ENCODE results near the gene MUC16. TPM values are rescaled to one million over a fixed set of nuclear protein-coding genes. Genes with fewer than 3 reads are reported as not detected.
"Not testable (repeated sequence)": the region's sequence is repeated elsewhere in the genome, so short reads cannot be mapped to it uniquely, and the experiment has no call there.

MUC16 gene
- not detected for total RNA-seq

DNA sequence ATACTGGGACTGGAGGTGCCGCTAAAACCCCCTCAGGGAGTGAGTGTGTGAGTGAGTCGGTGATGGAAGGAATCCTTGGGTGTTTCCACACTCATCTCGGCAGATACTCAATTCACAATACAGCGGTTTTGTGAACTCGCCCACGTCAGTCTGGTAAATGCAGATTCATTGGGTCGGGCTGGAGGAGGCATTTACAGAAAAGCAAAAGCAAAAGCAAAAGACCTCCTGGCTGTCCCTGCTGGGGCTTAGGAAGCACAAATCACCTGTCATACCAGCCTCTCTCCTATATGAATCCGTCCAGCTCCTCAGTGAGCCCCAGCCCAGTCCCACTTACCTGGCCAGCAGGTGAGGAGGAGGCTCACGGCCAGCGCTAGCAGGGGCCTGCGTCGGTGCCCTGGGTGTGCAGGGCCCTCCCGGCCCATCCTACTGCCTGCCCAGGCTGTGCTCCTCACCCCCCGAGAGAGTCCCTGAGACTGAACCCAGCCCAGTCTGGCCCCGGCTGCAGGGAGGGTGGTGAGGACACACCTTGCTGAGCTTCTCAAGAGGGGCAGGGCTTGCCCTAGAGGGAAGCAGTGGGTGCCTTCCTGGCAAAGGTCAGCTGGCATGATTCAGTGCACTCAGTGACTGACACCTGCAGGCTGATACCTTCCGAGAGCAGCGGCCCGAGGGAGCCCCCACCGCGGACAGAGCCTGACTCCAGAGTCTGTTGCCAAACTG, at the start of gene MUC16:
Gene MUC16, minus strand, starts transcription at position 475 of the 717 bp plus-strand sequence.
- DNase-seq, result no peak

DNA sequence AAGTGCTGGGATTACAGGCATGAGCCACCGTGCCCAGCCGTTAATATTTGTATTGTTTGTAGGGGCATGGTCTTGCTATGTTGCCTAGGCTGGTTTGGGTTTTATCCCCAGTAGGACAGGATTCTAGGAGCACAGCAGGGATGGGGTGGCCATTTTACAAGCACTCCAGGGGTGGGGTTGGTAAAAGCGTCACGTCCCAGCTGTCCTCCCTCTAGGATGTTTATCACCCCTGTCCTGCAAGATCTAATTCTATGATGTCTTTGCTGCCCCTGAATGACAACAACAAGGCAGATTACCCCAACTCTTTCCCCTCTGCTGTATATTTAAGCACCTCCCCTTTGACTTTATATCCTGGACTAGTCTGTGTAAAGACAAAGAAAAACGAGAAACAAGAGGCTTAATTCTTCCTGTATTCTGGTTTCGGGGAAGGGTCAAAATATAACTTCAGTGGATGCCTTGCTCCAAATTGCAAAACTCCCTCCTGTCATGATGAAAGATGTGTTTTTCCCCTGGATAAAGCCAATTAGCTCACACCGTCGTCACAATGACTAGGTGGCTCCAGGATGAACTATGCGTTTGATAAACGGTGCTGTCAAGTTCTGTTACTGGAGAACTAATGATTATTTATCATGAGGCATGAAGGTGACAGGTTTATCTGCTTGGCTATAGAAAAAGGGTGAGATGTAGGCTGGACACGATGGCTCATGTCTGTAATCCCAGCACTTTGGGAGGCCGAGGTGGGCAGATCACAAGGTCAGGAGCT, 48.9 kb upstream of the MUC16 start:
- DNase-seq, result no peak

DNA sequence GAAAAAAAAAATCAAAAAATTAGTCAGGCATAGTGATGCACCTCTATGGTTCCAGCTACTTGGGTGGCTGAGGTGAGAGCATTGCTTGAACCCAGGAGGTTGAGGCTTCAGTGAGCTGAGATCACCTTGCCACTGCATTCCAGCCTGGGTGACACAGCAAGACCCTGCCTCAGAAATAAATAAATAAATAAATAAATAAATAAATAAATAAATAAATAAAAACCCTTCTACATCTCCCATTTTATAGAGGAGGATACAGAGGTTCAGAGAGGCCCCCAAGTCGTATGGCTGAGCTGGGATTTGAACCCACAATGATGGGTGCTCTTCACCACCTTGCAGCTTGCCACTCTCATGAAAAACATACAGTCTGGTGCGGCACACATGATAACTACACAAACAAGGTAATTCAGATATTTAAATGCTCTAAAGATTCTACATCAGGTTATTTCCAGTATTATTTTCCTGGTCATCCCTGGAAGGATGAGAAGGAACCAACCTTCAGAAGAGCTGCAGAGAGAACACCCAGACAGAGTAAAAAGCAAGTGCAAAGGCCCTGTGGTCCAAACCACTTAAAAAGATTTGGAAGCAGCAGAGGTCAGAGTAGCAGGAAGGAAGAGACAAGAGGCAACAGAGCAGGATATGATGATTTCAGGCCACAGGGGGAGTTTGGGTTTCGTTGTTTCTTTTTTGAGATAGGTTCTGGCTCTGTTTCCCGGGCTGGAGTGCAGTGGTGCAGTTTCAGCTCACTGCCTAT, 47.5 kb upstream of the MUC16 start:
- DNase-seq, result no peak

- not testable (repeated sequence) for DNase-seq
Observed at GRCh38 chr19:9056131-9056530, 45.9 kb upstream of the MUC16 start.

GRCh38 chr19:9054765-9055164, 44.6 kb upstream of the MUC16 start:
- no peak for DNase-seq

- no peak for DNase-seq
Observed at GRCh38 chr19:9054207-9054606, 44.0 kb upstream of the MUC16 start.

DNA sequence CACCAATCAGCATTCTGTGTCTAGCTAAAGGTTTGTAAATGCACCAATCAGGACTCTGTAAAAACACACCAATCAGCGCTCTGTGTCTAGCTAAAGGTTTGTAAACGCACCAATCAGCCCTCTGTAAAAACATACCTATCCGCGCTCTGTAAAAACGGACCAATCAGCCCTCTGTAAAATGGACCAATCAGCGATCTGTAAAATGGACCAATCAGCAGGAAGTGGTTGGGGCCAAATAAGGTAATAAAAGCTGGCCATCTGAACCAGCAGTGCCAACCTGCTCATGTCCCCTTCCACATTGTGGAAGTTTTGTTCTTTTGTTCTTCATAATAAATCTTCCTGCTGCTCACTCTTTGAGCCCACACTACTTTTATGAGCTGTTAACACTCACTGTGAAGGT, 43.5 kb upstream of the MUC16 start:
- not testable (repeated sequence) for DNase-seq

DNA sequence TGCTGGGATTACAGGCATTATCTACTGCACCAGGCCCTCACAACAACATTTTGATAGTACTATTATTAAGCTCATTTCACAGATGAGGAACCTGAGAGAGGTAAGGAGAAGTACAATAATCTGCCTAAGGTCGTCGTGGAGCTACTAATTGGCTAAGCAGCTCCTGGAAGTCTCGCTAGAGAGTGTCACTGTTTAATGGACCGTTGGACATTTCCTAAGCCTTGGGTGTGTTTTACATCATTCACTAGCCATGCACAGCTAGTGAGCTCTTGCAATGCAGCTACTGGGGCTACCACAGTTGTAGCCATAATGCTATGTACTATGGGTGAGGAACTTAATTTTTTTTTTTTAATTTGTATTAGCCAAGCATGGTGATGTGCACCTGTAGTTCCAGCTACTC, 42.7 kb upstream of the MUC16 start:
- no peak for DNase-seq

DNA sequence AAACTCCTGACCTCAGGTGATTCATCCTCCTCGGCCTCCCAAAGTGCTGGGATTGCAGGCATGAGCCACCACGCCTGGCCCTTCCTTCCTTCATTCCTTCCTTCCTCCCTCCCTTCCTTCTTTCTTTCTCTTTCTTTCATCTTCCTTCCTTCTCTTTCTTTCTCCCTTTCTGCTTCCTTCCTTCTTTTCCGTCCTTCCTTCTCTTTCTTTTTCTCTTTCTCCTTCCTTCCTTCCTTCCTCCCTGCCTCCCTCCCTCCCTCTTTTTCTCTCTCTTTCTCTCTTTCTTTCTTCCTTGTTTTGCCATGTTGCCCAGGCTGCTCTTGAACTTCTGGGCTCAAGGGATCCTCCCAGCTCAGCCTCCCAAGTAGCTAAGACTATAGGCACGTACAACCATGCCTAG, 36.5 kb upstream of the MUC16 start:
- no peak for DNase-seq

DNA sequence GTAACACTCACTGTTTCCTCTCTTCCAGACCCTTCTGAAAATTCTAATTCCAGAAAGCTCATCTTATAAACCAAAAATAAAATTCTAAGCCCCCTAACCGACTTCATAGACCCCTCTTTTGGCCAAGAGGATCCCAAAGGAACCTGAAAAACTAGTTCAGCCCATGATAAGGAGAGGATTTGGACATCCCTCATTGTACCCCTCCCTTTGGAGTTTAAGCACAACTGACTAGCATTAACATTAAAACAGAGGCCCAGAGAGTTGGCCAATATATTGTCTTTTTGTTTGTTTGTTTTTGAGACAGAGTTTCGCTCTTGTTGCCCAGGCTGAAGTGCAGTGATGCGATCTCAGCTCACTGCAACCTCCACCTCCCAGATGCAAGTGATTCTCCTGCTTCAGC, 34.2 kb upstream of the MUC16 start:
- no peak for DNase-seq

DNA sequence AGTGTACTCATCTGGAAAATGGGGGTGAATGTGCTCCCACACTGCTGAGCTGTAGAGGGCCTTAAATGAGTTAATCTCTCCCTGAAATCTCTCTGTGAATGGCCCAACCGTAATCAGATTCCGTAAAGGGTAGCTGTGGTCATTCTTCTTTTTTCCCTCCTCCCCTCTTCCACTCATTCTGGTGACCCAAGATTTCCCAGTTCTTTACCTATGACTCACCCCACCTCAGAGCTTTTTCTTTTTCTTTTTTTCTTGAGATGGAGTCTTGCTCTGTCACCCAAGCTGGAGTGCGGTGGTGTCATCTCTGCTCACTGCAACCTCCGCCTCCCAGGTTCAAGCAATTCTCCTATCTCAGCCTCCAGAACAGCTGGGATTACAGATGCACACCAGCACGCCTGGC, 33.3 kb upstream of the MUC16 start:
- no peak for DNase-seq

- no peak for DNase-seq
Observed at GRCh38 chr19:9041023-9041422, 30.8 kb upstream of the MUC16 start.

DNA sequence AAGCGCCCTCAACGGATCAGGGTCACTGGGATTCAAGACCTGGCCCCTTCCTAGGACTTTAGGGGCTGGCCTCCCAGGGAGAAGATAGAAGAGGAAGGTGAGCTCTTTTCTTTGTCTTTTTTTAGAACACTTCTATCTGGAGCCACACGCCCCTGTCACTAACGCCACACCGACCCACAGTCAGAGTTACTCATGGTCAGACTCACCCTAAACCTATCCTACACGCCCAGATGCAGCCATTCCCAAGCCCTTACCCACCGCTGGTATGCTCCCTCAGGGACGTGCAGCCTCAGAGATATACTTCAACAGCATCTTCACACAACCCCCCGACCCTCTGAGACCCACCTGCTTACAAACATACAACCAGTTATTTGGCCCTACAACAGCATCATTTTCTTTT, 29.9 kb upstream of the MUC16 start:
- DNase-seq, result no peak

DNA sequence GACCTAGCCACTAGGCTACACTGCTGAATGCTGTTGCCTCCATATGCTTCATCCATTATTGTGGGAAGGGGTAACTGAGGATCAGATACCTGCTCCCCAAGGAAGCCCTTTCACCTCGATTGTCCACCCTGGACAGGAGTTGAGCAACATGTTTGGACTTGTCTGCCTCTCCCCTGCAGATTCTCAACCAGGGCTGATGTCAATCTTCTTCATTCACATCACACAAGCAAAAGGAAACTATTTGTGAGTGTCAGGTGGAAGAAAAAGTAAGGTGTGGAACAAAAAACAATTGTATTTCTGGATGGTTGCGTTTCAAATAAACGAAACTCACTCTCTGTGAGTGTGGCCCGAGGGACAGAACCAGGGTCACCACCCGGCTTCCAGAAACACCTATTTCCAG, 29.5 kb upstream of the MUC16 start:
- no peak for DNase-seq

DNA sequence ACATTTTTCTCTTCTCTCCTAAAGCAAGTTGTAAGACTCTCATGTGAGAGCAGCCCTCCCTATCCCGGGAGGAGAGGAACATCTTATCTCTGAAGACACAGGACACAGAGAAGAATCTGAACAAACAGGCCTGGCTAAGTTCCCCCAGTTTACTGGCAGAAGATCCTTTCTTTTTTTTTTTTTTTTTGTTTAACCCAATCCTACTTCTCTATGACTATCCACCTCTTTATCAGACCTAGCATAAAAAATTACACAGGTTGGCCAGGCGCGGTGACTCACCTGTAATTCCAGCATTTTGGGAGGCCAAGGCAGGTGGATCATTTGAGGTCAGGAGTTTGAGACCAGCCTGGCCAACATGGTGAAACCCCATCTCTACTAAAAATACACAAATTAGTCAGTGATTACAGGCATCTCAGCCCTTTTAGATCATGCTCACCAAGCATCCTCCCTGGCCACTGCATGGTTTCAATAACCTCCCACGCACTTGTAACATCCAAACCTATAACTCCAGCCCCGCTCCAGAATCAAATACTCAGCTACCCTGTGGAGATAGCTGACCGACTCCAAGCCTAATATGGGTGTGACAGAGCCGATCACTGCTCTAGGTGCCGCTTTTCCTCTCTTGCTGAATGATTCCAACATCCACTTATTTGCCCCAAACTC, 27.3 kb upstream of the MUC16 start:
- DNase-seq, result no peak

DNA sequence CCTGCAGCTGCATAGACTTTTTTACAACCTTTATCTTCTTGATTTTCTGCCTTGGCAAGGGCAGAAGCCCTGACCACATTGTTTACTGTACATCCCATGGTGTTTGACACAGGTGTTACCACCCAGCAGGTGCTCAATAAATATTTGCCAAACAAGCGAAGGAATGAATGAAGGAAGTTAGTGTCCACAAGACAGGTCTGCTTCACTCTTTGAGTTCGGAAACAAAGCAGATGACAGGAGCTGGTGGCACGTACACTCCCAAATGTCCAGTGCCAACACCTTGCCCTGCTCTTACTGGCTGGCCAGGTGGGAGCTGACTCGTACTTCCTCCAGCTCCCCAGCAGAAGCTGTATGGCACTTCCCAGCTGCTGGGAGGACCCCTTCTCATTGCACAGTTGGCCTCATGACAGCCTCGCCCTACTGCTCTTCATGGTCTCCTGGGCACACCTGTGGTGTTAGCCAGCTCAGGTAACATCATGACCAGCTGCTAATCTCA, 22.0 kb upstream of the MUC16 start:
- no peak for DNase-seq

DNA sequence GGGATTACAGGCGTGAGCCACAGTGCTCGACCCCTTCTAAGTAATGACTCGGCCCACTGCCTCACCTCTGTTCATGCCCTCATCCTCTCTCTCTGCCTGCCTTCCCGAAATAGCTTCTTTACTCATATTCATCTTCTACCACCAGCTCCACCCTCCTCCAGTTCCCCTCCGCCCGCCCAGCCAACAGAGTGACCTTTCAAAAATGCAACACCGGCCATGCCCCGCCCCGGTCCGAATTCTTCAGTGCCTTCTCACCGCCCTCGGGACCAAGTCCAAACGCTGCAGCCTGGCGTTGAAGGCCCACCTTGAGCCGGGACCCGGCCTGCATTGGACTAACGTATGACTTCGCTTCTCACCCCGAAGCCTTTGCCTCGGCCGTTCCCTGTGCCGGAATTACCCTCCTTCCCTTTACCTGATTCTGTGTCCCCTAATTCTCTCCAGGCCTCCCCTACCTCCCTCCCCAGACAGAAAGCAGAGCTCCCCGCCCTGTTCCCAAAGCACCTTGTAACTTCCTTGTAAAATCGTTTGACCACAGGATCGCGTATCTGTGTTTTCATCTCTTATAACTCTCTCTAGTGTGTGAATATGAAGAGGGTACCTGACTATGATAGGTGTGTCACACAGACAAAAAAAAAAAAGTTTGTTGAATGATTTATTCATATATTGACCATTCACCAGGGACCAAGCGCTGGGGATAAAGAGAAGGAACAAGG, 8.1 kb upstream of the MUC16 start:
- no peak for DNase-seq

GRCh38 chr19:9014803-9015202, 4.6 kb upstream of the MUC16 start:
- DNase-seq, result no peak

- no peak for DNase-seq
Observed at GRCh38 chr19:9013988-9014387, 3.8 kb upstream of the MUC16 start.

DNA sequence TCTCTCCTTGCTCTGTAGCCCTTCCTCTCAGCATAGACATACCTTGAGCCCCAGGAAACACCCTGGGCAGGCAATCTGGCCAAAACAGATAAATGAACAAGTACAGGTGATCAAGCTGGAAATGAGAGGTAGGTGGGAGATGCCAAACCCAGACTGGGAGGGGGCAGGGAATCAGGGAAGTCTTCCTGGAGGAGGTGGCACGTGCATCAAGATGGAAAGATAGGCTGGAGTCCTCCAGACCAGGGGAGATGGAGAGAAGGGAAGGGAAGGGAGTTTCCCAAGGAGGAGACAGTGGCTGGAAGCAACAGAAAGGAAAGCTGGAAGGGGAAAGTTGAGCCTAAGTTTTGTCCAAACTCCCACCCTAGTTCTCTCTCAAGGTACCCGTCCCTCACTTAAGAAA, 1.7 kb upstream of the MUC16 start:
- DNase-seq, result no peak

DNA sequence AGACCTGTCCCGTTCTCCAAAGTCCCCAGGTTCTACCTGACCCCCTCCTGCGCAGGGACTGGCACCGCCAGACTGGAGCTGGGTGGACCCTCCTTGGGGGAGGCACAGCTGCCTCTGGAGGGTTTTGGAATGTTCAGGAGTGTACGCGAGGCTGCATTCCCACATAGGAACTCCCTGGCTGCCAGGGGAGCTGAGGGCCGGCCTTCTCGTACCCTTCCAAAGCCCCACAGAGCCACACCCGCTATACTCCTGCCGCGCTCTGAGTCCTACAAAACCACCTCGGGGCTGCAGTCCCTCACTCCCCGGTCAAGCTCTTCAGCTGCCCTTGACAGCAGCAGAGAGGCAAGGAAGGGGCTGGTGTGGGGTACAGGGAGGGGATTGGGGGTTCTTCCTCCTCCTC, 484 bp upstream of the MUC16 start:
- no peak for DNase-seq

DNA sequence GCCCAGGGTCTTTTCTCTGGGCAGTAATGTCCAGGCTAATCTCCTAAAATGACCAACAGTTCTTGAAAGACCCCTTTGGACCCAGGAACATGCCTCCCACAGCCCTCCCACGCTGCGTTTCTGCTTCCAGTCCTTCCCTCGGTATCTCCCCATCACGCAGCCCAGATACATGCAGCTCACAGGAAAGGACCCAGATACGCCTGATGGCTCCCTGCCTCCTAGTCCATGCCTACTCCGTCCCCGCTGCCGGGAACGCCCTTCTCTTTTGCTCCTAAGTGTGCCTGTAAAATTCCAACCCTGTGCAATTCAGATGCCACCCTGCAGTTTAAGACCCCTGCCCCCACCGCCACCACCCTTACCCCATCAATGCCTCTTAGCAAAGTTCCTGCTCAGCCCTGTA, 778 bp downstream of the MUC16 start:
- DNase-seq, result no peak
